Parathyroid adenoma (tissue), 2 donors: ENCODE data around the gene SRD5A2.
"Not testable (repeated sequence)": the region's sequence is repeated elsewhere in the genome, so short reads cannot be mapped to it uniquely, and the experiment has no call there.

Source experiments
- H2AFZ ChIP-seq: fragments of 300-600 bp; sonication (generic); one replicate; pipeline ENCODE4 v1.7.0; 2017; ENCODE audit warnings: antibody characterized with exemption, mild to moderate bottlenecking
- H3K27ac ChIP-seq: fragments of 300-600 bp; sonication (generic); one replicate; pipeline ENCODE4 v1.7.0; 2017
- H3K27me3 ChIP-seq: fragments of 300-600 bp; sonication (generic); one replicate; pipeline ENCODE4 v1.7.0; 2017; ENCODE audit warnings: low read length; ENCODE audit not compliant: control insufficient read depth, insufficient read depth
- H3K36me3 ChIP-seq: fragments of 300-600 bp; sonication (generic); one replicate; pipeline ENCODE4 v1.7.0; 2017; ENCODE audit warnings: low read length; ENCODE audit not compliant: control insufficient read depth, insufficient read depth
- H3K4me1 ChIP-seq: fragments of 300-600 bp; sonication (generic); one replicate; pipeline ENCODE4 v1.7.0; 2017; ENCODE audit warnings: control low read depth
- H3K4me2 ChIP-seq: fragments of 300-600 bp; sonication (generic); one replicate; pipeline ENCODE4 v1.7.0; 2017; ENCODE audit warnings: low read length
- H3K4me3 ChIP-seq: fragments of 300-600 bp; sonication (generic); one replicate; pipeline ENCODE4 v1.7.0; 2017; ENCODE audit warnings: low read depth, low read length
- H3K79me2 ChIP-seq: fragments of 300-600 bp; sonication (generic); one replicate; pipeline ENCODE4 v1.7.0; 2017; ENCODE audit warnings: control low read depth
- H3K9ac ChIP-seq: fragments of 300-600 bp; sonication (generic); one replicate; pipeline ENCODE4 v1.7.0; 2017; ENCODE audit warnings: mild to moderate bottlenecking
- H3K9me3 ChIP-seq: fragments of 300-600 bp; sonication (generic); one replicate; pipeline ENCODE4 v1.7.0; 2017; ENCODE audit warnings: low read length; ENCODE audit not compliant: control insufficient read depth
- CTCF ChIP-seq: fragments of 300-600 bp; sonication (generic); IDR thresholded peaks from one replicate; pipeline ENCODE4 v1.7.0; 2017; ENCODE audit warnings: antibody characterized with exemption, mild to moderate bottlenecking
- donor health status: primary hyperparathyroidism.

Gene SRD5A2

DNA sequence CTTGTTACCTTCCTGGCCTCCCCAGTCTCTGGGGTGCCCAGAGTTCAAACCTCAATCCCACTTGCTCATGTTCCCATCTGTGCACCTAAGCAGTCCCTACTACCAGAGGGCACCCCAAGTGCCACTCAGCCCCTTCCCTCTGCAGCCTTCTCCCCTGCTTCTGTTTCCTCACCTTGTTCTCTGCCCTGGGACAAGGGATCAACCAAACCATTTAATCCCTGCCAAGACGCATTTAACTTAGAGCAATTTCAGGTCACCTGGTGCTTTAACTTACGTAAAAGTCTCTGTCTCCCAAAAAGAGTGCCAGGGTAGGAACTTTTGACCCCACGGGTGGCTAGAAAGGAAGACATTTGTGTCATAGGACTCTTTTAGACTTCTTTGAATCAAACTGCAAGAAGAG is 67.2 kb downstream of the SRD5A2 start:
- H2AFZ ChIP-seq = no peak overlapping the region
- no peak for TF ChIP-seq CTCF
- H3K4me1 ChIP-seq = no peaks in the 10 kb centered on the region
- H3K27ac ChIP-seq = no peak overlapping the region
- H3K4me2 ChIP-seq = no peak overlapping the region
- H3K4me3 ChIP-seq = no peak overlapping the region
- H3K9me3 ChIP-seq = no peaks in the 10 kb centered on the region
- H3K79me2 ChIP-seq = no peaks in the 10 kb centered on the region
- no peaks in the 10 kb centered on the region for H3K36me3 ChIP-seq
- no peaks in the 10 kb centered on the region for H3K27me3 ChIP-seq
- H3K9ac ChIP-seq = no peak overlapping the region

- Histone ChIP-seq H3K4me3 (no peak overlapping the region), H3K9ac (no peak overlapping the region), H3K4me1 (no peaks in the 10 kb centered on the region), H3K4me2 (no peak overlapping the region), H3K9me3 (no peaks in the 10 kb centered on the region), H2AFZ (no peak overlapping the region), H3K79me2 (no peaks in the 10 kb centered on the region), H3K36me3 (no peaks in the 10 kb centered on the region), H3K27me3 (no peaks in the 10 kb centered on the region), H3K27ac (no peak overlapping the region)
- TF ChIP-seq CTCF = no peak
Observed at GRCh38 chr2:31511376-31511775, 69.4 kb downstream of the SRD5A2 start.

GRCh38 chr2:31505111-31505510 is 75.6 kb downstream of the SRD5A2 start:
- Histone ChIP-seq H3K27ac (no peak overlapping the region), H3K4me3 (no peak overlapping the region), H3K79me2 (no peaks in the 10 kb centered on the region)

DNA sequence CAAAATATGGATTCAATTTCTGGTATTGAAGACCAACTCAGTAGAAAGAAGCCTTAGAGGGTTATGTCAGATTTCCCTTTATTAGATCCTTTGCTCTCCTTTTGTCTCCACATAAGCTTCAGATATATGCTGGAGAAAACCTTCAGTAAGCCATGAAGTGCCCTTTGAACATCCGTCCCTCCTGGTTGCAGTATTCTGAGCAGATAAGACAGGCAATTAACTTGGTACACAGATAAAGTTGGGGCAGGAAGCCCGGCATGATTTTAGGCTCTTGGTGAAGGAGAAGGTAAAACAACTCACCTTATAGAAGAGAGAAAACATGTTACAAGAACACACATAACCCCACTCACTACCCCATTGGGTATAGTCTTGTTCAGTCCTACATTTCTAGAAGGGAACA is 76.4 kb downstream of the SRD5A2 start:
- Histone ChIP-seq H3K9me3 (no peaks in the 10 kb centered on the region), H3K4me1 (no peaks in the 10 kb centered on the region), H3K36me3 (no peaks in the 10 kb centered on the region), H3K79me2 (no peaks in the 10 kb centered on the region), H2AFZ (no peak overlapping the region), H3K9ac (no peak overlapping the region), H3K27ac (no peak overlapping the region), H3K4me3 (no peak overlapping the region), H3K27me3 (no peaks in the 10 kb centered on the region), H3K4me2 (no peak overlapping the region)
- TF ChIP-seq CTCF = no peak

More at GRCh38 chr2:31505111-31505510, 75.6 kb downstream of the SRD5A2 start:
- Histone ChIP-seq H3K36me3 (no peaks in the 10 kb centered on the region), H3K27me3 (no peaks in the 10 kb centered on the region), H2AFZ (no peak overlapping the region), H3K9ac (no peak overlapping the region), H3K4me2 (no peak overlapping the region), H3K9me3 (no peaks in the 10 kb centered on the region), H3K4me1 (no peaks in the 10 kb centered on the region)
- TF ChIP-seq CTCF = no peak

- not testable (repeated sequence) for H3K4me2 ChIP-seq, H2AFZ ChIP-seq, H3K79me2 ChIP-seq, H3K9me3 ChIP-seq, H3K4me1 ChIP-seq, H3K9ac ChIP-seq, H3K27me3 ChIP-seq, H3K4me3 ChIP-seq, H3K27ac ChIP-seq, H3K36me3 ChIP-seq
Observed at GRCh38 chr2:31496451-31496874, 84.3 kb downstream of the SRD5A2 start.

DNA sequence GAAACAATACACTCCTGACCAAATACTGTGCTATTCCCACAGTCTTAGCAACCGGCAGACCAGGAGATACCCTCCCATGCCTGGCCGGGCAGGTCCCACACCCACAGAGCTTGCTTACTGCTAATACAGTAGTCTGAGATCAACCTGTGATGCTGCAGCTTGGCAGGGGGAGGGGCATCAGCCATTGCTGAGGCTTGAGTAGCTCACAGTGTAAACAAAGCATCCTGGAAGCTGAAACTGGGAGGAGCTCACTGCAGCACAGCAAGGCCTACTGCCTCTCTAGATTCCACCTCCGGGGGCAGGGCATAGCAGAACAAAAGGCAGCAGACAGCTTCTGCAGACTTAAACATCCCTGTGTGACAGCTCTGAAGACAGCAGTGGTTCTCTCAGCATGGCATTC is 91.4 kb downstream of the SRD5A2 start:
- H3K79me2 ChIP-seq, H3K9me3 ChIP-seq, H2AFZ ChIP-seq, H3K9ac ChIP-seq, H3K36me3 ChIP-seq, H3K4me3 ChIP-seq, H3K27ac ChIP-seq, H3K4me1 ChIP-seq, H3K27me3 ChIP-seq, H3K4me2 ChIP-seq: not testable (repeated sequence)
